Astrocyte (in vitro differentiated cells and primary cell): ENCODE measurements around the gene ZNF618. TPM values are rescaled to one million over a fixed set of nuclear protein-coding genes. Genes with fewer than 3 reads are reported as not detected.

ENCODE experiments used
- DNase-seq: peaks from one replicate; pipeline ENCODE4 v3.0.0-alpha.2; 2010; ENCODE audit warnings: low read depth
- FAIRE-seq: peaks from 2 replicates; lab custom pipeline; 2011; peaks lifted over from hg19 to GRCh38; lab: Jason Lieb, UNC
- H2AFZ ChIP-seq: 2 replicates; pipeline ENCODE4 v1.6.0; 2012; ENCODE audit warnings: low read depth, low read length, inconsistent platforms
- H3K27ac ChIP-seq: 2 replicates; pipeline ENCODE4 v1.5.1; 2011; ENCODE audit warnings: low read depth, low read length, inconsistent platforms
- H3K27me3 ChIP-seq: 2 replicates; pipeline ENCODE4 v1.6.0; 2011; ENCODE audit warnings: low read length, inconsistent platforms; ENCODE audit not compliant: insufficient read depth
- H3K36me3 ChIP-seq: 2 replicates; pipeline ENCODE4 v1.5.1; 2011; ENCODE audit warnings: low read length, inconsistent platforms; ENCODE audit not compliant: insufficient read depth
- H3K4me1 ChIP-seq: 2 replicates; pipeline ENCODE4 v1.5.1; 2011; ENCODE audit warnings: low read length, inconsistent platforms; ENCODE audit not compliant: insufficient read depth
- H3K4me2 ChIP-seq: 2 replicates; pipeline ENCODE4 v1.6.0; 2012; ENCODE audit warnings: low read length, inconsistent platforms
- H3K4me3 ChIP-seq: 2 replicates; pipeline ENCODE4 v1.5.1; 2011; ENCODE audit warnings: low read depth, mild to moderate bottlenecking, low read length, inconsistent platforms; ENCODE audit not compliant: insufficient read depth
- H3K79me2 ChIP-seq: 2 replicates; pipeline ENCODE4 v1.6.0; 2012; ENCODE audit warnings: mild to moderate bottlenecking, low read length, inconsistent platforms; ENCODE audit not compliant: insufficient read depth
- H3K9ac ChIP-seq: 2 replicates; pipeline ENCODE4 v1.6.0; 2012; ENCODE audit warnings: mild to moderate bottlenecking, low read length, inconsistent platforms
- H3K9me3 ChIP-seq: 2 replicates; pipeline ENCODE4 v1.5.1; 2012; ENCODE audit warnings: low read depth, mild to moderate bottlenecking, low read length, inconsistent platforms; ENCODE audit not compliant: insufficient read depth
- H4K20me1 ChIP-seq: 2 replicates; pipeline ENCODE4 v1.6.0; 2012; ENCODE audit warnings: low read length, inconsistent platforms; ENCODE audit not compliant: insufficient read depth
- H3K27ac Mint-ChIP-seq: one replicate; pipeline ENCODE4 v1.8.0; 2021; ENCODE audit warnings: mild to moderate bottlenecking, mixed read lengths; ENCODE audit not compliant: unreplicated experiment
- H3K27me3 Mint-ChIP-seq: one replicate; pipeline ENCODE4 v1.8.0; 2021; ENCODE audit warnings: low read depth, mixed read lengths; ENCODE audit not compliant: unreplicated experiment
- H3K36me3 Mint-ChIP-seq: one replicate; pipeline ENCODE4 v1.8.0; 2021; ENCODE audit warnings: low read depth, mixed read lengths; ENCODE audit not compliant: unreplicated experiment
- H3K4me1 Mint-ChIP-seq: one replicate; pipeline ENCODE4 v1.8.0; 2021; ENCODE audit warnings: low read depth, mixed read lengths; ENCODE audit not compliant: unreplicated experiment
- H3K4me3 Mint-ChIP-seq: one replicate; pipeline ENCODE4 v1.8.0; 2021; ENCODE audit warnings: mild to moderate bottlenecking, moderate library complexity, mixed read lengths; ENCODE audit not compliant: unreplicated experiment
- H3K9me3 Mint-ChIP-seq: one replicate; pipeline ENCODE4 v1.8.0; 2021; ENCODE audit warnings: mild to moderate bottlenecking, mixed read lengths; ENCODE audit not compliant: unreplicated experiment
- EZH2 ChIP-seq: IDR thresholded peaks from 2 replicates; pipeline ENCODE4 v1.6.1; 2012; ENCODE audit warnings: mild to moderate bottlenecking, low read length, inconsistent platforms; ENCODE audit not compliant: insufficient read depth
- total RNA-seq: library from RNA; stranded (reverse); gene quantifications from 2 replicates; pipeline ENCODE4 v1.2.1, GENCODE V29; 2021
- TF ChIP-seq, protein P1 (sequence below): IDR thresholded peaks from 2 replicates; pipeline ENCODE4 v1.5.1; 2011; ENCODE audit warnings: low read depth, mild to moderate bottlenecking, inconsistent platforms, low read length, moderate library complexity; ENCODE audit not compliant: insufficient read depth

The ZNF618 gene
- total RNA-seq, 1 donor from 2014 or later: 30.1 TPM

DNA sequence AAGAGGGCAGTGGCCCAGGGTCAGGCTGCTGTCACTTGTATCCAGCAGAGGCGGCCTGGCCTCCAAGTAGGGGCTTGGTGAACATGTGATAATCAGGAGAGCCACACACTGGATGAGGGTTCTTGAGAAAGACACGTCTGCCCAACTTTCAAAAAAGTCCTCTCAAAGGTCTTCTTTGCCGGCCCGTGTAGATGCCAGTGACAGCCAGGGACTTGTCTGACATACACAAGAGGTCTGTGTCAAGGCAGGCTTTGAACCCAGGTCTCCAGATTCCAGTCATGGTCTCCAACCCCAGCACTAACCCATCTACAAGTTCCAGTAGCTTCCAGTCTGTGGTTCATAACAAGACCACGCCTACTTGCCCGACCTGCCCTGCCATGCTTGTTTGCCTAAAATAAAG lies 209.9 kb downstream of the ZNF618 start:
- Mint-ChIP-seq H3K36me3 (no peaks in the 10 kb centered on the region), H3K27ac (no peak overlapping the region), H3K9me3 (peaks cover 2% of the 10 kb centered on the region), H3K4me1 (no peaks in the 10 kb centered on the region), H3K4me3 (no peak overlapping the region), H3K27me3 (peaks cover 47% of the 10 kb centered on the region)
- H3K9me3 ChIP-seq: no peaks in the 10 kb centered on the region
- H3K4me1 ChIP-seq: no peaks in the 10 kb centered on the region
- no peaks in the 10 kb centered on the region for H3K36me3 ChIP-seq
- no peaks in the 10 kb centered on the region for H4K20me1 ChIP-seq
- H3K9ac ChIP-seq: no peak overlapping the region
- FAIRE-seq: no peak
- H2AFZ ChIP-seq: no peak overlapping the region
- TF ChIP-seq, protein P1, sequence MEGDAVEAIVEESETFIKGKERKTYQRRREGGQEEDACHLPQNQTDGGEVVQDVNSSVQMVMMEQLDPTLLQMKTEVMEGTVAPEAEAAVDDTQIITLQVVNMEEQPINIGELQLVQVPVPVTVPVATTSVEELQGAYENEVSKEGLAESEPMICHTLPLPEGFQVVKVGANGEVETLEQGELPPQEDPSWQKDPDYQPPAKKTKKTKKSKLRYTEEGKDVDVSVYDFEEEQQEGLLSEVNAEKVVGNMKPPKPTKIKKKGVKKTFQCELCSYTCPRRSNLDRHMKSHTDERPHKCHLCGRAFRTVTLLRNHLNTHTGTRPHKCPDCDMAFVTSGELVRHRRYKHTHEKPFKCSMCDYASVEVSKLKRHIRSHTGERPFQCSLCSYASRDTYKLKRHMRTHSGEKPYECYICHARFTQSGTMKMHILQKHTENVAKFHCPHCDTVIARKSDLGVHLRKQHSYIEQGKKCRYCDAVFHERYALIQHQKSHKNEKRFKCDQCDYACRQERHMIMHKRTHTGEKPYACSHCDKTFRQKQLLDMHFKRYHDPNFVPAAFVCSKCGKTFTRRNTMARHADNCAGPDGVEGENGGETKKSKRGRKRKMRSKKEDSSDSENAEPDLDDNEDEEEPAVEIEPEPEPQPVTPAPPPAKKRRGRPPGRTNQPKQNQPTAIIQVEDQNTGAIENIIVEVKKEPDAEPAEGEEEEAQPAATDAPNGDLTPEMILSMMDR: no peak
- no peak for TF ChIP-seq EZH2
- H3K79me2 ChIP-seq: no peaks in the 10 kb centered on the region
- no peak overlapping the region for H3K4me2 ChIP-seq
- peaks cover 3% of the 10 kb centered on the region for H3K27me3 ChIP-seq
- H3K4me3 ChIP-seq: no peak overlapping the region
- H3K27ac ChIP-seq: no peak overlapping the region
- no peak for DNase-seq

DNA sequence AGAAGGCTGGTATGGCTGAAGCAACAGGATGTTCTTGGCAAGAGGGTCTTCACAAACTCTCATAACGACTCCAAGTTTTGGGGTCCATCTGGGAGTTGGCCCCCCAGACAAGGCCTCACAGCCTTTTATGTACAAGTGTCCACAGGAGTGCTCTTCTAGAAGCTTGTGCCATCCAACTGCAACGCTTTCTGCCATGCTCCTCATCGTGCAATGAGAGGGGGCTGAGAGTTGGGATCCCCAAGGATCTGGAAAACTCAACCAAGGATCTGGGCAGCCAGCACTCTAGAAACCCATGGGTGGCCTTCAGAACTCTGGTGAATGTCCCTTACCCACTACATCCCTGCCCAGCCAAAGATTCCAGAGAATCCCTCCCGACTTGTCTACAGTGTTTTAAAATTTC lies 210.5 kb downstream of the ZNF618 start:
- Mint-ChIP-seq H3K9me3 (peaks cover 2% of the 10 kb centered on the region), H3K27me3 (peaks cover 46% of the 10 kb centered on the region), H3K36me3 (no peaks in the 10 kb centered on the region), H3K4me1 (no peaks in the 10 kb centered on the region), H3K27ac (no peak overlapping the region), H3K4me3 (no peak overlapping the region)
- no peak overlapping the region for H2AFZ ChIP-seq
- H3K4me3 ChIP-seq: no peak overlapping the region
- no peak for DNase-seq
- no peaks in the 10 kb centered on the region for H3K4me1 ChIP-seq
- peaks cover 3% of the 10 kb centered on the region for H3K27me3 ChIP-seq
- no peaks in the 10 kb centered on the region for H4K20me1 ChIP-seq
- TF ChIP-seq EZH2: no peak
- TF ChIP-seq, protein P1: no peak
- no peak for FAIRE-seq
- no peak overlapping the region for H3K27ac ChIP-seq
- no peaks in the 10 kb centered on the region for H3K36me3 ChIP-seq
- no peaks in the 10 kb centered on the region for H3K9me3 ChIP-seq
- no peaks in the 10 kb centered on the region for H3K79me2 ChIP-seq
- H3K4me2 ChIP-seq: no peak overlapping the region
- H3K9ac ChIP-seq: no peak overlapping the region

DNA sequence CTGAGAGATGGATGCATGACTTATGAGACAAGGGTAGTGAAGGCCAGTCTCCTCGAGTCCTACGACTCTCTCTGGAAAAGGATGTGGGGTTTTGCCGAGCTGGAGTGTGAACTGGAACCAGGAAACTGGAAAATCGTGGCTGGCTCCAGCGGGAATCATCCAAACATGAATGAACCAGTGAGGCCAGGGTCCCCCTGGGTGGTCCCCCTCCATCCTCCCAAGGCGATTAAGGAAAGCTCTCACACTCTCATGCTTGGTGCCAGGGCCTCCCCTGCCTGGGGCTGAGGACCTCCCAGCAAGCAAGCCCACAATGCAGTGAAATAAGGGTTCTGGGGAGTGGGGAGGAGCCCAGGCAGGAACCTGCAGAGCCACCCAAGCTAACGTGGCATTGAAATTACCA lies 211.6 kb downstream of the ZNF618 start:
- H3K36me3 ChIP-seq: no peaks in the 10 kb centered on the region
- no peak overlapping the region for H3K27ac ChIP-seq
- H3K4me1 ChIP-seq: no peaks in the 10 kb centered on the region
- peaks cover 3% of the 10 kb centered on the region for H3K27me3 ChIP-seq
- H3K4me2 ChIP-seq: no peak overlapping the region
- H3K36me3 Mint-ChIP-seq: no peaks in the 10 kb centered on the region
- FAIRE-seq (no peak), DNase-seq (no peak)
- peaks cover 44% of the 10 kb centered on the region for H3K27me3 Mint-ChIP-seq
- H3K9ac ChIP-seq: no peak overlapping the region
- no peaks in the 10 kb centered on the region for H3K79me2 ChIP-seq
- no peak overlapping the region for H3K4me3 ChIP-seq
- peaks cover 2% of the 10 kb centered on the region for H3K9me3 Mint-ChIP-seq
- no peaks in the 10 kb centered on the region for H3K9me3 ChIP-seq
- no peaks in the 10 kb centered on the region for H3K4me1 Mint-ChIP-seq
- no peak overlapping the region for H3K4me3 Mint-ChIP-seq
- TF ChIP-seq, protein P1: no peak
- TF ChIP-seq EZH2: no peak
- H4K20me1 ChIP-seq: no peaks in the 10 kb centered on the region
- no peak overlapping the region for H3K27ac Mint-ChIP-seq
- no peak overlapping the region for H2AFZ ChIP-seq
